Activated CD4-positive, alpha-beta T cell treated with anti-CD3 and anti-CD28 coated beads, Interleukin-2, amount 10 ng/mL, durations not matched to agents 7 days and 5 days (primary cell): ENCODE results near the gene ZSWIM3. TPM values are rescaled to one million over a fixed set of nuclear protein-coding genes. Genes with fewer than 3 reads are reported as not detected.

Experiments
- CTCF ChIA-PET: fragments of 350-600 bp; sonication (Branson Sonifier 250); formaldehyde crosslinking; loops from one replicate; lab custom pipeline; 2021; ENCODE audit warnings: antibody characterized with exemption; lab: Charles Lee
- POLR2A ChIA-PET: fragments of 350-600 bp; sonication (Branson Sonifier 250); formaldehyde crosslinking; loops from one replicate; lab custom pipeline; 2021; ENCODE audit warnings: antibody characterized with exemption; lab: Charles Lee
- DNase-seq: peaks from one replicate; pipeline ENCODE4 v3.0.0-alpha.2; 2020
- H3K27ac Mint-ChIP-seq: one replicate; pipeline ENCODE4 v1.8.0; 2021; ENCODE audit warnings: mild to moderate bottlenecking, moderate library complexity, mixed read lengths
- H3K27me3 Mint-ChIP-seq: one replicate; pipeline ENCODE4 v1.8.0; 2021; ENCODE audit warnings: mixed read lengths
- H3K36me3 Mint-ChIP-seq: one replicate; pipeline ENCODE4 v1.8.0; 2021; ENCODE audit warnings: low read depth, mixed read lengths
- H3K4me1 Mint-ChIP-seq: one replicate; pipeline ENCODE4 v1.8.0; 2021; ENCODE audit warnings: mixed read lengths
- H3K4me3 Mint-ChIP-seq: one replicate; pipeline ENCODE4 v1.8.0; 2021; ENCODE audit warnings: mild to moderate bottlenecking, moderate library complexity, mixed read lengths
- H3K9me3 Mint-ChIP-seq: one replicate; pipeline ENCODE4 v1.8.0; 2021; ENCODE audit warnings: mixed read lengths
- total RNA-seq, 2 experiments: library from RNA; stranded (reverse); gene quantifications; one replicate each; pipeline ENCODE4 v1.2.3, GENCODE V29; 2021

ZSWIM3 gene
- total RNA-seq, 2 experiments from 2014 or later = 6.2 to 6.4 TPM

DNA sequence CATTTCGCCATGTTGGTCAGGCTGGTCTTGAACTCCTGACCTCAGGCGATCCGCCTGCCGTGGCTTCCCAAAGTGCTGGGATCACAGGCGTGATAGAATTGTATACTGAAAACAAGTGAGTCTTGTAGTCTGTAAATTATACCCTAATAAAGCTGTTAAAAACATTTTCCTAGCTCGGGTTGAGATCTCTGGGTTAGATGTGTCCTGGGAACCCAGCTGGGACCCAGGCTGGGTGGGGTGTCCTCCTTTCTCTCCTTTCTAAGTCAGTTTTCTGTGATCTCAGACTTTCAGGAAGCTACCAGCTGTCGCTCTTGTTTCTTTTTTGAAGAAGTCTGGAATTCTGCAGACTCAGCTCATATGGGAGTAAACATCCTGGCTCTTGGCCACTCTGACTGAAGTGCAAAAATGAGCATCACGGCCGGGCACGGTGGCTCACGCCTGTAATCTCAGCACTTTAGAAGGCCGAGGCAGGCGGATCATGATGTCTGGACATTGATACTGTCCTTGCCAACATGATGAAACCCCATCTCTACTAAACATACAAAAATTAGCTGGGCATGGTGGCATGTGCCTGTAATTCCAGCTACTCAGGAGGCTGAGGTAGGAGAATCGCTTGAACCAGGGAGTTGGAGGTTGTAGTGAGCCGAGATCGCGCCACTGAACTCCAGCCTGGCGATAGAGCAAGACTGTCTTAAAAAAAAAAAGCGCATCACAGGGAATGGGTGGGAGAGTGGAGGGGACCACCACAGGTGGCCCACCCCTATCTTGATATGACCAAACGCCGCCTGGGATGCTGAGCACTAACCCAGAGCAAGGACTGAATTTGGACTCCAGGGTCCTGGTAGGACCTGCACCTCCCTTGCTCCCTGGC, 67.2 kb downstream of the ZSWIM3 start:
- no peak overlapping the region for H3K27ac Mint-ChIP-seq
- no peaks in the 10 kb centered on the region for H3K4me1 Mint-ChIP-seq
- ChIA-PET CTCF (interaction anchor here (0.6 to 1.7 kb wide), 7 partner anchors 9 to 487 kb away, joined by 3 to 5 read pairs (median 3); no protein-coding TSS in a partner anchor), POLR2A (no interaction called here)
- no peaks in the 10 kb centered on the region for H3K36me3 Mint-ChIP-seq
- H3K27me3 Mint-ChIP-seq = peaks cover 12% of the 10 kb centered on the region
- DNase-seq = no peak
- no peaks in the 10 kb centered on the region for H3K9me3 Mint-ChIP-seq
- H3K4me3 Mint-ChIP-seq = no peak overlapping the region

DNA sequence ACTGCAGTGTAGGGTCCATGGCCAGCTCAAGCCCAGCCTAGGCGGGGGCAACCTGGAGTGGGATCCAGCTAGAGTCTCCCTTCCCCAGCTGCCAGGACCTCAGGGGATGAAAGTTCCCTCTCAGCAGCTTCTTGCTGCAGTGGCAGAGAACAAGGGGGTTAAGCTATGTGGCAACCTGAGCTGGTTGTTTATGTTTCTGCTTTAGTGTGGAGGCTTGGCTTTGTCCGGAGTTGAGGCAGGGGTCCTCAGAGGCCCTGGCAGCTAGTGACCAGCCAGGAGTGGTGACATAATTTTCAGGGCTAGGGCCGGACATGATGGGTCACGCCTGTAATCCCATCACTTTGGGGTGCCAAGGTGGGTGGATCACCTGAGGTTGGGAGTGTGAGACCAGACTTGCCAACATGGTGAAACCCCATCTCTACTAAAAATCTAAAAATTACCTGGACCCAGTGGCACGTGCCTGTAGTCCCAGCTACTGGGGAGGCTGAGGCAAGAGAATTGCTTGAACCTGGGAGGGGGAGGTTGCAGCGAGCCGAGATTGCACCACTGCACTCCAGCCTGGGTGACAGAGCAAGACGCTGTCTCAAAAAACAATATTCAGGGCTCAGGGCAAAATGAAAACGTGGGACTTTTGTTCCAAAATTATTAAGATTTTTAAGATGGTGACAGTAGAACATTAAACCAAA, 68.5 kb downstream of the ZSWIM3 start:
- CTCF ChIA-PET = interaction anchor here (0.6 to 2.0 kb wide), 4 partner anchors 7 to 20 kb away, joined by 3 to 6 read pairs (median 4); no protein-coding TSS in a partner anchor
- Mint-ChIP-seq H3K4me3 (no peak overlapping the region), H3K27ac (no peak overlapping the region), H3K9me3 (no peaks in the 10 kb centered on the region), H3K36me3 (no peaks in the 10 kb centered on the region), H3K4me1 (no peaks in the 10 kb centered on the region), H3K27me3 (peaks cover 10% of the 10 kb centered on the region)
- POLR2A ChIA-PET = no interaction called here
- DNase-seq = no peak

DNA sequence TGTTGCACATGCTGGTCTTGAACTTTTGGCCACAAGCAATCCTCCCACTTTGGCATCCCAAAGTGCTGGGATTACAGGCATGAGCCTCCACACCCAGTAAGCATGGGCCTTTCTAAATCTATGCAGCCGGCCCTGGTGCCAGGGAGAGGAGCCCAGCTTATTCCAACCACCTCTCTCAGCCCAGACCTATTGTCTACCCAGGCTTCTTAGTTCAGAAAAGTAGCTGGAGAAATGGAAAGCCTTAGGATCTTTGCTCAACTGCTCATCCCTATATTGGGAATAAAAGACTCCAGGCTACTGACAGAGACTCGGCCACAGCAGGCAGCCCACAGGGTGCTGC, 69.3 kb downstream of the ZSWIM3 start:
- POLR2A ChIA-PET = no interaction called here
- no peak for DNase-seq
- no peaks in the 10 kb centered on the region for H3K9me3 Mint-ChIP-seq

DNA sequence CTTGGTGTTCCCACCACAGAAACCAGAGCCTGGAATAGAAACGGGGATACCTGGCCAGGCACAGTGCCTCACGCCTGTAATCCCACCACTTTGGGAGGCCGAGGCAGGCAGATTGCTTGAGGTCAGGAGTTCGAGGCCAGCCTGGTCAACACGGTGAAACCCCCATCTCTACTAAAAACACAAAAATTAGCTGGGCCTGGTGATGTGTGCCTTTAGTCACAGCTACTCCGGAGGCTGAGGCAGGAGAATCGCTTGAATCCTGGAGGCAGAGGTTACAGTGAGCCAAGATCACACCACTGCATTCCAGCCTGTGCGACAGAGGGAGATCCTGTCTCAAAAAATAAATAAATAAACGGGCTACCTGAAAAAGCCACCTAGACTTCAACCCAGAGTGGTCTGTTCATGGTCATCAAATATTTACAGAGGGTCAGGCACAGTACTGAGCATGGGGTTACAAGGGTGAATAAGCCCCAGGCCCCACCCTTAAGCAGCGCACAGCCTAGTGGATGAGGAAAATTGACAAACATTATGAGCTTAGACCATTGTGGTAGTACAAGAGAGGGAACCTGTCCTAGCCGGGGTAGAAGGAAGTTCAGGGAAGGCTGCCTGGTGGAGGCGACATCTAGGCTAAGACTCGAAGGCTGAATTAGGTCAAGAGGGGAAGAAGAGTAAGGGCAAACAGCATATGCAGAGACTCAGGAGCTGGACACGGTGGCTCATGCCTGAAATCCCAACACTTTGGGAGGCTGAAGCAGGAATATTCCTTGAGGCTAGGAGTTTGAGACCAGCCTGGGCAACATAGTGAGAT, 69.9 kb downstream of the ZSWIM3 start:
- CTCF ChIA-PET = interaction anchor here (0.9 to 2.0 kb wide), 5 partner anchors 10 to 103 kb away, joined by 3 to 6 read pairs (median 4); no protein-coding TSS in a partner anchor
- Mint-ChIP-seq H3K27me3 (peaks cover 3% of the 10 kb centered on the region), H3K9me3 (no peaks in the 10 kb centered on the region), H3K36me3 (no peaks in the 10 kb centered on the region), H3K4me1 (peaks cover 3% of the 10 kb centered on the region), H3K27ac (no peak overlapping the region), H3K4me3 (no peak overlapping the region)
- POLR2A ChIA-PET = no interaction called here
- no peak for DNase-seq

More for the DNA sequence above, 69.3 kb downstream of the ZSWIM3 start:
- Mint-ChIP-seq H3K4me3 (no peak overlapping the region), H3K27ac (no peak overlapping the region), H3K36me3 (no peaks in the 10 kb centered on the region), H3K27me3 (peaks cover 5% of the 10 kb centered on the region), H3K4me1 (no peaks in the 10 kb centered on the region)
- CTCF ChIA-PET = interaction anchor here (0.6 to 2.0 kb wide), 3 partner anchors 10 to 20 kb away, joined by 3 to 6 read pairs (median 4); no protein-coding TSS in a partner anchor

Other genes with a start within 250 kb of the ZSWIM3 start
- gene WFDC10A, start 227.9 kb upstream of the ZSWIM3 start, total RNA-seq = not detected
- not detected for gene WFDC9, start 226.3 kb upstream of the ZSWIM3 start, total RNA-seq
- not detected for gene WFDC11, start 187.4 kb upstream of the ZSWIM3 start, total RNA-seq
- not detected for gene WFDC13, start 155.6 kb upstream of the ZSWIM3 start, total RNA-seq
- not detected for gene WFDC10B, start 152.6 kb upstream of the ZSWIM3 start, total RNA-seq
- not detected for gene SPINT4, start 135.3 kb upstream of the ZSWIM3 start, total RNA-seq
- gene WFDC3, start 65.7 kb upstream of the ZSWIM3 start, total RNA-seq = not detected
- gene DNTTIP1, start 65.7 kb upstream of the ZSWIM3 start, total RNA-seq = 10 to 100 TPM; 32.0 to 33.5 TPM
- 100 to 1,000 TPM; 232 to 244 TPM for gene UBE2C, start 45.0 kb upstream of the ZSWIM3 start, total RNA-seq
- gene TNNC2, start 30.3 kb upstream of the ZSWIM3 start, total RNA-seq = not detected
- under 1 TPM; 0.72 to 0.87 TPM for gene SNX21, start 23.8 kb upstream of the ZSWIM3 start, total RNA-seq
- 10 to 100 TPM; 35.0 to 35.6 TPM for gene ACOT8, start 222 bp upstream of the ZSWIM3 start, total RNA-seq
- 10 to 100 TPM in 1 of 2 experiments, 1 to 10 TPM in 1; 9.8 to 11.5 TPM for gene ZSWIM1, start 23.6 kb downstream of the ZSWIM3 start, total RNA-seq
- under 1 TPM; 0.56 to 0.84 TPM for gene SPATA25, start 30.0 kb downstream of the ZSWIM3 start, total RNA-seq
- 1 to 10 TPM; 2.6 TPM for gene NEURL2, start 33.6 kb downstream of the ZSWIM3 start, total RNA-seq
- 10 to 100 TPM; 64.9 to 76.3 TPM for gene CTSA, start 33.7 kb downstream of the ZSWIM3 start, total RNA-seq
- gene PLTP, start 54.5 kb downstream of the ZSWIM3 start, total RNA-seq = under 1 TPM; 0.81 to 0.82 TPM
- gene PCIF1, start 77.1 kb downstream of the ZSWIM3 start, total RNA-seq = 10 to 100 TPM; 44.0 to 44.6 TPM
- 10 to 100 TPM; 40.4 to 41.2 TPM for gene ZNF335, start 114.6 kb downstream of the ZSWIM3 start, total RNA-seq
- gene MMP9, start 151.3 kb downstream of the ZSWIM3 start, total RNA-seq = not detected
- under 1 TPM; 0.42 to 0.87 TPM for gene SLC12A5, start 171.6 kb downstream of the ZSWIM3 start, total RNA-seq
- gene NCOA5, start 232.3 kb downstream of the ZSWIM3 start, total RNA-seq = 10 to 100 TPM; 30.9 to 35.0 TPM